Measurements from ENCODE around the gene GABRB3.

GABRB3 gene

DNA sequence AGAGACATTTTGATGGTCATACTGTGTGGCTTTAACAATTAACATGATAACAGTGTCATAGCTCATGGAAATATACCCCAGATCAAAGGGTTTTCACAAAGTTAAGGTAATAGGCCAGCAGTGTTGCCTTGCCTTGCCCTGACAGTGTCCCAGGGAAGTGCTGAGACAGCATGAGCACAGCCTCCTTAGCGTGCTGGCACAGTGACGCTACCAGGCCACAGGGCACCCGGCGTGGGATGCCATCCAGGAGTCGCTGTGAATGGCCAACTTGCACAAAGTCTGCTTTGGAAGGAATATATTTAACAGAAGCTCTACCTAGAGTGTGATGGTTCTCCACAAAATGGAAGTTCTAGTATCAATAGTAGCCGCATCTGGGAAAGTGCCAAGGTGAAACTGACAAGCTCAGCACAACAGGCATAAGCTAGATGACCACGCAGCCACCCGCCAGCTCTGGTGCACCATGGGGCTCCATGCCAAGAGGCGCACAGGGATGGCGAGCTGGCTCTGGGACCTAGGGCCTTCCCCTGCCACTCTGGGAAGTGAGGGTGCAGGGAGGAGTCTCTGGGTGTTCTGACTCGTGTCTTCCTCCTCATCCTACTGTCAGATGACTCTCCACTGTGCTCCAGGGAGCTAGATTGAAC is 86.2 kb downstream of the GABRB3 start:
- H3K9me3 ChIP-seq (replicated peaks in 1 of 11): no peaks in the 10 kb centered on the region
- H3K4me1 ChIP-seq: peaks cover 0 to 8% (median 5%) of the 10 kb centered on the region in 10 experiments; a peak in 12 of 20 replicates
- no peaks in the 10 kb centered on the region for H4K20me1 ChIP-seq
- no peaks in the 10 kb centered on the region for H3K36me3 ChIP-seq
- no peak overlapping the region for H3K4me2 ChIP-seq
- no peaks in the 10 kb centered on the region for H3K27me3 ChIP-seq
- no peak overlapping the region for H3K9ac ChIP-seq
- TF ChIP-seq Cebpa-rat (IDR thresholded peaks at IDR 0.05): no peak
- no peak overlapping the region for H3K27ac ChIP-seq
- no peak overlapping the region for H3K4me3 ChIP-seq

DNA sequence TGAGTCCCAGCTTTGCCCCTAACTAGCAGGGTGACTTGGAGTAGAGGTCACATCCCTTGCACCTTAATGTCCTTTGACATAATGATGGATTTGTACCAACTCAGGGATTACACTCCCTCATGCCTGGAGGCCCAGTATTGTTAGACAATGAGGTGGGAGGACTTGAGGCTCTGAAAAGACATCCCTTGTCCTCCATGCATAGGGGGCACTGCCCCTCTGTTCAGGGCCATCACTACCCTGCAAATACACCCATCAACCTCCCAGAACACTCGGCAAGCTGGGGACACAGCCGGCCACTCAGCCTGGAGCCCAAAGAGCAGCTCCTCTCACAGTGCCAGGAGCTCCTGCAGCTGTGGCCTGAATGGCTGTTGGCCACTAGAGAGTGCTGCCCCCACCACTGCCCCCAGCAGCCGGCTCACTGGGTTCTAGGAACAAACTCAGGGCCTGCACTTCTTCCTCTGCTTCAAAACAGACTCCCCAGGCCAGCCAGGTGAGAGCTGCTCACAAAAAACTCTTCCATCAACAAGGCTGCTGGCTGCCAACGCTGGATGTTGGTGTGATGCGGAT is 90.2 kb downstream of the GABRB3 start:
- no peaks in the 10 kb centered on the region for H4K20me1 ChIP-seq
- no peak overlapping the region for H3K9ac ChIP-seq
- TF ChIP-seq Cebpa-rat (IDR thresholded peaks at IDR 0.05): no peak
- no peak overlapping the region for H3K4me2 ChIP-seq
- peaks cover 6 to 24% (median 13%) of the 10 kb centered on the region in 10 experiments; a peak in 17 of 20 replicates for H3K4me1 ChIP-seq
- H3K27me3 ChIP-seq: no peaks in the 10 kb centered on the region
- no peak overlapping the region for H3K27ac ChIP-seq
- H3K4me3 ChIP-seq: no peak overlapping the region
- no peaks in the 10 kb centered on the region for H3K9me3 ChIP-seq (replicated peaks in 1 of 11)
- no peaks in the 10 kb centered on the region for H3K36me3 ChIP-seq

GRCh38 chr15:26679927-26680326 is 92.9 kb downstream of the GABRB3 start:
- Histone ChIP-seq H3K27ac (no peak overlapping the region), H4K20me1 (no peaks in the 10 kb centered on the region), H3K4me3 (no peak overlapping the region), H3K4me1 (peaks cover 3 to 24% (median 13%) of the 10 kb centered on the region in 10 experiments; a peak in 17 of 20 replicates), H3K4me2 (peak overlapping the region in 4 of 11 experiments; percentile 52 to 63 (median 58); a peak in 5 of 22 replicates), H3K9me3 (replicated peaks in 1 of 11) (no peaks in the 10 kb centered on the region), H3K27me3 (no peaks in the 10 kb centered on the region), H3K9ac (no peak overlapping the region), H3K36me3 (no peaks in the 10 kb centered on the region)
- no peak for TF ChIP-seq Cebpa-rat (IDR thresholded peaks at IDR 0.05)

GRCh38 chr15:26676115-26676514 is 96.8 kb downstream of the GABRB3 start:
- no peaks in the 10 kb centered on the region for H3K27me3 ChIP-seq
- H3K9me3 ChIP-seq (replicated peaks in 1 of 11): no peaks in the 10 kb centered on the region
- H3K36me3 ChIP-seq: no peaks in the 10 kb centered on the region
- no peak overlapping the region for H3K4me2 ChIP-seq
- H3K27ac ChIP-seq: no peak overlapping the region
- no peaks in the 10 kb centered on the region for H4K20me1 ChIP-seq
- TF ChIP-seq Cebpa-rat (IDR thresholded peaks at IDR 0.05): no peak
- H3K4me1 ChIP-seq: peaks cover 0 to 14% (median 8%) of the 10 kb centered on the region in 10 experiments; a peak in 12 of 20 replicates
- no peak overlapping the region for H3K9ac ChIP-seq
- H3K4me3 ChIP-seq: no peak overlapping the region

GRCh38 chr15:26674467-26674866 is 98.4 kb downstream of the GABRB3 start:
- Histone ChIP-seq H3K36me3 (no peaks in the 10 kb centered on the region), H3K27me3 (no peaks in the 10 kb centered on the region), H3K4me1 (peaks cover 0 to 4% (median 0%) of the 10 kb centered on the region in 10 experiments; a peak in 1 of 20 replicates), H3K4me3 (no peak overlapping the region), H4K20me1 (no peaks in the 10 kb centered on the region), H3K9ac (no peak overlapping the region), H3K27ac (no peak overlapping the region), H3K9me3 (replicated peaks in 1 of 11) (peaks cover 0 to 8% (median 0%) of the 10 kb centered on the region in 11 experiments; a peak in 1 of 22 replicates), H3K4me2 (no peak overlapping the region)
- TF ChIP-seq Cebpa-rat (IDR thresholded peaks at IDR 0.05): no peak

GRCh38 chr15:26673445-26673844 is 99.4 kb downstream of the GABRB3 start:
- Histone ChIP-seq H3K27ac (no peak overlapping the region), H3K9ac (no peak overlapping the region), H4K20me1 (no peaks in the 10 kb centered on the region), H3K36me3 (no peaks in the 10 kb centered on the region), H3K27me3 (no peaks in the 10 kb centered on the region), H3K9me3 (replicated peaks in 1 of 11) (peaks cover 0 to 8% (median 0%) of the 10 kb centered on the region in 11 experiments; a peak in 1 of 22 replicates), H3K4me2 (peak overlapping the region in 1 of 11 experiments; percentile 5; a peak in 1 of 22 replicates), H3K4me1 (peaks cover 0 to 4% (median 0%) of the 10 kb centered on the region in 10 experiments; a peak in 1 of 20 replicates), H3K4me3 (no peak overlapping the region)
- no peak for TF ChIP-seq Cebpa-rat (IDR thresholded peaks at IDR 0.05)

DNA sequence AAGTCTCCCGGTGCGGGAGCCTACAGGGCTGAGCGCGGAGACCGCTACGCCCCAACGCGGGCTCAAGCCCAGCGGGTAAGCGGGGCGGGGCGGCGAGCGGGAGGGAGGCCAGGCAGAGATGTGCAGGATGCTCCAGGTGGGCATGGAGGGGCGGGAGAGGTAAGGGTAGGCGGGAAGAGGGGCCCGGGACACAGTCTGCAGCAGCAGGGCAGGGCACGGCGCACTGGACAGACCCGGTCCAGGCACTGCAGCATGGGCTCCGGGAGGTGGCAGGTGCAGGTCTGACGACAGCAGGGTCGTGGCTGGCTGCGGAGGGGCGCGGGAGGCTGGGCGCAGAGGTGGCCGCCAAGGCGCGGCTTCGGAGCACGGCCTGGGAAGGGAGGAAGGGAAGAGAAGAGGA is 102.8 kb downstream of the GABRB3 start:
- no peak overlapping the region for H3K4me3 ChIP-seq
- TF ChIP-seq Cebpa-rat (IDR thresholded peaks at IDR 0.05): no peak
- H3K9me3 ChIP-seq (replicated peaks in 1 of 11): peaks cover 0 to 8% (median 0%) of the 10 kb centered on the region in 11 experiments; a peak in 1 of 22 replicates
- H3K27ac ChIP-seq: no peak overlapping the region
- no peaks in the 10 kb centered on the region for H3K36me3 ChIP-seq
- H3K27me3 ChIP-seq: no peaks in the 10 kb centered on the region
- H4K20me1 ChIP-seq: no peaks in the 10 kb centered on the region
- no peak overlapping the region for H3K4me2 ChIP-seq
- peaks cover 0 to 10% (median 0%) of the 10 kb centered on the region in 10 experiments; a peak in 3 of 20 replicates for H3K4me1 ChIP-seq
- H3K9ac ChIP-seq: no peak overlapping the region

DNA sequence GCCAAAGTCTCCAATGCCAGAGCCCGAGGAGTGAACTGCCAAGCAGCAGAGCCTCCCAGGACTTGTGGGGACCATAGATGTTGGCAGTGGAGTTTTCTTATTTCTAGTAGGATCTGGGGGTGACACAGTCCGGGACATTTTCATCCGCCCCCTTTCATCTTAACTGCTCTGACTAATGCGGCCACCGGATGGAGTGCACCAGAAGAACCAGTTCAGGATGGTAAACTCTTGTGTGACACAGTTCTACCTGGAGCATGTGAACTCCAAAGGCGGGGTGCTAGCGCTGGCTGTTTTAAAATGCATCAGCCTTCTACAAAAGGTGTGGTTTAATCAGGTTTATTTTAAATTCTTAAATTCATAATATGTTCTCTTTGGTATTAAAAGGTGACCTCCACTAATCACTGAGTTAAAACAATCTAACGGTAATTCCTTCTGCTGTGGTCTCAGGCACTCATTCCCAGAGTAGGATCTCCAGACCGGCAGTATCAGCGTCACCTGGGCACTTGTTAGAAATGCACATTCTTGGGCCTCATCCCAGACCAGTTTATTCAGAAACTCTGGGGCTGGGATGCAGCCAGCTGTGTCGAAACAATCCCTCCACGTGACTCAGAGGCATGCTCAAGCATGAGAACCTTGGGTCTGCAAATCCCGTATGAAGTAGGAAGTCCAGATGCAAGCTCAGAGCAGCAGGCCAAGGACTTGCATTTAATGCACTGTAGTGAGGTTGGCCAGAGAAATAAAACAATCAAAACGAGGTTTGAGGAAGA is 105.5 kb downstream of the GABRB3 start:
- Histone ChIP-seq H3K27ac (no peak overlapping the region), H3K4me2 (no peak overlapping the region), H3K27me3 (no peaks in the 10 kb centered on the region), H3K9me3 (replicated peaks in 1 of 11) (peaks cover 0 to 8% (median 0%) of the 10 kb centered on the region in 11 experiments; a peak in 1 of 22 replicates), H3K4me3 (no peak overlapping the region), H4K20me1 (no peaks in the 10 kb centered on the region), H3K36me3 (no peaks in the 10 kb centered on the region), H3K9ac (no peak overlapping the region), H3K4me1 (peaks cover 0 to 16% (median 7%) of the 10 kb centered on the region in 10 experiments; a peak in 16 of 20 replicates)
- no peak for TF ChIP-seq Cebpa-rat (IDR thresholded peaks at IDR 0.05)
